NCI-H1048 (cell line): ENCODE data around the gene NCAPH2.

Source experiments
- DNase-seq: peaks from one replicate; lab custom pipeline; 2025; lab: John Stamatoyannopoulos, UW

NCAPH2 gene

DNA sequence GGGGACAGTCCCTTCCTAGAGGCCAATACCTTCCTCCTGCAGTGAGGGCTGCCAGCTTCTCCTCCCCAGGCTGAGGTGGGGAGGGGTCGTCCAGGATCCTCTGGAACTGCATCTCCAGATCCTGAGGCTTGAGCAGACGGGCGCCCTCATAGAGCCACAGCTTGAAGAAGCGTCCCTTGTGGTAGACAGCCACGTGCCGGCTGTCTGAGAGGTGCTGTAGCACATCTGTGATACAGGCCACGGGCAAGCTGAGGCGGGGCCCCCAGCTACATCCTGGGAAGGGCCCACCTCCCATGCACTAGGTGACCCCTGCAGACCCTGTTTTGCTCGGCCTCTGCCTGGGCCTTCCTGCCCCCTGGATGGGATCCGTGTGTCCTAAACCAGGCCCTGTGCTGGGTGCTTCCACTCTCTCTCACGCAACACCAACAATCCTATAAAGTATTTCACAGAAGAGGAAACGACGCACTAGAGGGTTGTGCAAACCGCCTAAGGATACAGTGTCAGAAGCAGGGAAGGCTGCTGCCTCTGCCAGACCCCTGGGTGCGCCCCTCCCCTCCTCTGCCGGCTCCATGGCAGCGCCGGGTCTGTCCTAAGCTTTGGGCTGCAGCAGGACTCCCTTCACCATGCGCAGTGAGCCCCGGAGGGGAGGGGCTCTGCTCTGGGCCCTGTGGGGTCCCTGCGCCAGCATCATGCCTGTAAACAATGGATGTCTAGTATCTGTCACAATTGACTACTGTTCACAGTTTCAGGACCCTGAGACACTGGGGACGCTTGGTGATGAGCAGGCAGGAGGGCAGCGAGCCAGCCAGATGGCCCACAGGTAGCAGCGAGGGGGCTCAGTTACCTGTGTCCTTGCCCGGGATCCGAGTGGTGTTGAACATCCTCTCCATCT lies 65.7 kb downstream of the NCAPH2 start:
- no peak for DNase-seq

DNA sequence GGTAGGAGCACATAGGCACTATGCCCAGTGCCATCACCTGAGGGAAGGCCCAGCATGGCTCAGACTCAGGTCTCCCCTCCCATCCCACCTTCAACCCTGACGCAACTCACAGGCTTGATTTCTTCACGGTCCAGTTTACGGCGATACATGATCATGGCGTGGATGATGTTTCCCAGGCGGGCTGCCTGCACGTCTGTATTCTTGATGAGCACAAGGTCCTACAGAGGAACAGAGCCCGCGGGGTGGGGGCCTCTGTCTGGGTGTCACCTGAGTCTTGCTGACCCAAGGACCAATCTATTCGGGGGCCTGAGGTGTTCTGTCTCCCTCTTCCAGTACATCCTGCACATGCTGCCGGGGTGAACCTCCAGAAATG lies 66.3 kb downstream of the NCAPH2 start:
- no peak for DNase-seq
